ENCODE measurements around the gene PLXNA2. TPM values are rescaled to one million over a fixed set of nuclear protein-coding genes. Genes with fewer than 3 reads are reported as not detected.

PLXNA2 gene
- total RNA-seq, 1 donor from 2014 or later = 12.0 TPM

DNA sequence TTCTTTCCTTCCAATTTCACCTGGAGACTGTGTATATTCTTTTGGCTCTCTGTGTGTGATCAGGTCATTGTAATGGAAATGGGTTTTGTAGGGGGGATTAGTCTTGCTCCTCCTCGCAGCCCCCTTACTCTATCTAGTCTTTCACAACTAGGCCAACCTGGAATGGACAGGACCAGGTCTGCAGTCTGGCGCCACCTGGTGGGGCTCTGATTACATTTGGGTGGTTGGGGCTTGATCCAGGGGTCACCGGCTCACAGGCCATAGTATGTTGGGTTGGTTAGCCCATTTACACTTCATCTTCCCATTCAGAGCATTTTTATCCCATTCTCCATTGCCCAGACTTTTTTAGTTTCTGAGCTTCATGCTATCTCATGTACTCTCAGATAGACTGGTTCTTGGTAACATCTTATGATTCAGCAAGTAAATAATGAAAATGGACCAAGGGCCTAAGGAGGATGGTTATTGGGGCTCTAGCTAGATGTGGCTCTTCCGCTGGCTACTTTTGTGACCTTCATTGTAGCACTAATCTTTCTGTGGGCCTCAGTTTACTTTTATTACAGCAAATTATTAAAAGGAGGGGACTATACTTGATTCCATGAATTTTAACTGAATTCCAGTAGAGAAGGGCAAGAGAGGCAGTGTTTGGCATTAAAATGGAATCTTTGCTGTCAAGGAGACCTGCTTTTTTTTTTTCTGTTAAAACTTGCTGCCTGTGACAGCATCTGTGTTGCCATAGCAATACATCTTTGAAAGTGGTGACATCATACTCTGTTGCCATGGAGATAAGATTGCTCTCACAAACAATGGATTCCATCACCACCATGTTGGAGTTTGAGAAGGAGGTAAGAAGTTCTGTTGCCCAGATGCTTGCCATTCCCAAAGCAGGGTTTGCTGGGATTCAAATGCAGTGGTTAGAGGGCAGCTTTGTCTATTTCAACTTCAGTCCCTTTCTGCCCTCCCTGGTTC is 150.1 kb downstream of the PLXNA2 start:
- no peak for DNase-seq (ENCODE audit: low spot score)

DNA sequence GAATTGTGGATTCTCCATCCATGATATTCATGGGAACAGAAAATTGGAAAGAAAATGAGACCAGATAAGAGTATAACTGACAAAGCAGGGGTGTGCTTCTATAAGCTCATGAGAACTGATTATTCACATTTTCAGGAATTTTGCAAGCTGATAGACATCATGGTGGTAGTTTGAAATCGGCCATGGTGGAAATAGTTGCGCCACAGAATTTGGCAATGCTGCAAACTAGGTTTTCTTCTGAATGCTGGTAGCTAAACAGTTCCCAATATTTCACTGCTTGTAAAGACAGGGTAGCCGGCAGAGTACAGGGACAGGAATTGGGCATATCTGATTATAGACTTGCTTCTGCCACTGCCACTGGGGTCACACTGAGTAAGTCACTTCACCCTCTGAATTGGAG is 151.1 kb downstream of the PLXNA2 start:
- DNase-seq (ENCODE audit: low spot score) = no peak

DNA sequence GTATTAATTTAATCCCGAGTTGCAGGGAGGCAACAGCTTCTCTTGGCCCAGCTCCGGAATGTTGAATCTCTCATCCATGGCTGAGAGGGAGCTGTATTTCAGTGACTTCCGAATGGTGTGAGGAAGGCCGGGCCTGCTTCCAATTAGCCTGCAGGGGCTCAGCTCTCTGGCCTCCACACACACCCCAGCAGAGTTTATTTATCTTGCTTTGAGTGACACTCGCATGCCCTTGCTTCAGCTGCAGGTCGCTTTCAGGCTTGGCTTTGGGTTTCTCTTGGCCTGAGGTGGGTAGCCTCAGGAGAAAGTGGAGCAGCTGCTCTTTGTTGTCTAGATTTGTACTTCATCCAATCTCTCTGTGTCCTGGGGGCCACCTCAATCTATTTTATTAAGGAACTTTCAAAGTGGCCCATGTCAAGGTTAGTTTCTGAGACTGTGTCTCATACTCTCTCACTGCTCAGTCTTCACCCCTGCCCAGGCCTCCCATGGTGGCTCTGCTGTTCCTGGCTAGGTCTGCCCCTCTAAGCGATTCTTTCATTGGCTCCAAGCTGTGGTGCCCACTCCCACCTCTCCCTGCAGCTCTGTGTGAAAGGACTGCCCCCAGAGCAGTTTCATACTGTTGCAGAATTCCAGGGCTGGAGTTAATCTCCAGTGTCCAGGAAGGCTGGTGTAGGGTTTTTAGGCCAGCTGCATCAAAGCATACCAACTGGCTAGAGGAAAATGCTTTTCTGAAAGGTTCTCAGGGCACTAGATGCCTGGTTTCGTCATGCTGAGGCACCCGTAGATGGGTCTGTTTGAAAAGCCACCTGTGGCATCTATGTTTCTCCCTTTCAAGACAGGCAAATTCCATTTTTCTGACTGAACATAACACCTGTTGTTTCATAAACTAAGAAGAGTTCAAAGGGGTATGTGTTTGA is 153.5 kb downstream of the PLXNA2 start:
- peak; percentile 41 for DNase-seq (ENCODE audit: low spot score)

DNA sequence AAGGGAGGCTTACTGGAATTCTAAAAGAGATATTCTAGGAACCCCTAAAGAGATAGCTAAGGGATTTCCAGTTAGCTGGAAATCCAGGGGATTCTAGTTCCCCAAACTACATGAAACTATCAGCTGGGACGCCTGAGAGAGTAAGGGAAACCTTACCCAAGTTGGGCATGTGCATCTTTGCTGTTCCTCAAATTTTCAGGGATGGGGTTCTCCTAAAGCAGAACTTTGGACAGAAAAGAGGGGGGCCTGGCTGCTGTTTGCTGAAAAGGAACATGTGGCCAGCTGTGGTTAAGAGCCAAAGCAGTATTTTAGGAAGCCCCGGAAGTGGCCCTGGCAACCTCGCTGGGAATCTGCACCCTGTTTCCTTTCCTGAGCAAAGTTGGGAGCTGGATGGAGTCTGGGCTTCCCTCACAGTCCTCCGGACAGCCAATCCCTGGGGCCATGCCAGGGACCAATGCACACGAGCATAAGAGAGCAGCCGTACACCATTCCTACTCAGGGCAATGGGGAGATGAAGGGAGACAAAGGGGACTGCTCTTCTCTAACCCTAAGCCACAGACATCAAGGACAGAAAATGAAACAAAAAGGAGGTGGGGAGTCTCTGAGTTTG is 154.3 kb downstream of the PLXNA2 start:
- no peak for DNase-seq (ENCODE audit: low spot score)

DNA sequence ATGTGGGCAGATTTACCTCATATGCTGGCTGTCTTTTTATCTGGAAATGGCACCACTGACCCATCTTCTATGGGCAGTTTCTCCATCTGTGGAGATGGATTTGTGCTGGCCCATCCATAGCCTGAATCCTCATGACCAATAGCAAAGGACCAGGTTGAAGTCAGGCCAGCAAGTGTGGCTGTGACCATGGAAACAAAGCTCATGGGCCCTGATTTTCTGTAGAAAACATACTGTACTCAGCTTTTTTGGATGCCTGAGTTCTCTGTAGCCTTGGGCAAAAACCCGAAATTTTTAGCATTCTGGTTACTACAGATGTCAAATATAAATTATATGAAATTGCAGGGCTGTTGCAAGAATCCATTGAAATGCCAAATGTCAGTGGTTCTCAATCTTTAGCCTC is 155.0 kb downstream of the PLXNA2 start:
- DNase-seq (ENCODE audit: low spot score) = no peak

DNA sequence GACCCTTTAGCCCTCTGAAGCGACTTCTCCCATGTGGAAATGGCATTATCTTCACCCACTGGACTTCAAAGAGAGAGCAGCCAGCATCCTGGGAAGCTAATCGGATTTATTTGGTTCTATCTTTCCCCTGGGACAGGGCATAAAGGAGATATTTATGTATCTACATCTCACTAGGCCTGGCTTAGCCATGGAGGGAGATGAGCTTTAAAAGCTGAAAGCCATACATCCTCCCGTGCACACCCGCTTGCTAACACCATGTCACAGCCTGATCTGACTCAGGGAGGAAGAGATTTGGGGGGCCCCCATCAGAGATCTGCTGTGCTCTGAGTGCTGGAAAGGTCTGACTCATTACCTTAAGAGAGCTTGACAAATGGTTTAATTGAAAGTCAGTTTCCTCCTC is 155.9 kb downstream of the PLXNA2 start:
- DNase-seq (ENCODE audit: low spot score) = no peak

DNA sequence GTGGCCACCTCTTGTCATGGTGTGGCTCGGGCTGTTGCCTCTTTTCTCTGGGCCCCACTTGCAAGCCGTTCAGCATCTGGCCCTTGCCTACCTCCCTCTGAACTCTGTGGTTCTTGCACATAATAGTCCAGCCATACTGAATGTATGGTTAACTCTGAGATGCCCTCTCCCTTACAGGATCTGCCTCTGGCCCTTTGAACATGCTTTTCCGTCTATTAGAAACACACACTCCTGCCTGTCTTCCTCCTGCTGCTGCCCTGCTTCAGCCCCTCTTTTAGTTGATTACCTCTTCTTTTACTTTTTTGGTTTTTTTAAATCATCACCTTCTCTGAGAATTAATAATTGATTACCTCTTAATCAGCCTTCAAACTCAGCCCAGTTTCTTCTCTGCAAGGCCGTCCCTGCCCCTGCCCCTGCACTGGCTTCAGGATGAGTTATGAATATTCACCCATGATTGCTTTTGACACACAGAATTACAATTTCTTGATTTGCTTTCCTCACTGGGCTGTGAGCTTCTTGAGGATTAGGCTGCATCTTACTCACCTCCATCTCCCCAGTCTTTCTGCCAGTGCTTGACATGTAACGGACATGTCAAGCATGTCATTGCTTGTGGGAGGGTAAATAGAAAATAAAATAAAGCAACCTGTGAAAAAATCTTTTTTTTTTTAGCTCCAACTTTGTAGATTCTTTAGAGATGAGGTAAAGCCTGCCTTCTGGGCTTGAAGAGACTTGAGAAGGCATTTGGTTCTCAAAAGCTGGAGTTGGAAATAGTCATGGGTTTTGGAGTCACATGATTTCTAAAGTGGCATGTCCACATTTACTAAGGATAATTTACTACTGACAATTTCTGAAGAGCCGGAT is 158.3 kb downstream of the PLXNA2 start:
- DNase-seq (ENCODE audit: low spot score) = peak; percentile 74

DNA sequence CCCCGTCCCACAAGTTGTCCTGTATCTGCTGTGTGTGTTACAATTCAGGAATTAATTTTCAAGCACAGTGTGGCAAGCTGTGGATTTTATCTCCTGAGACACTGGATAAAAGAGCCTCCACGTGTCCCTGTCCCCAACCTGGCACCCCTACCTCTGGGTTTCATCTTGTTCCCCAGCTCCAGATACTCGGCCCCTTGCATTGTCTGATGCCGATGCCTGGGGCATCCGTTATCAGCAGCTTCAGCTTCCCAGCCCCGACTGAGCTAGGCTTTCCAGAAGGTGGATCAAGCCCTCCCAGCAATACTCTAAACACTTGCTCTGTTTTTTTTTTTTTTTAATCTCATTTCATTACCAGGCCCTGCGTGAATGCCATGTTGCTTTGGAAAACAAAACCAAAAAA is 159.4 kb downstream of the PLXNA2 start:
- DNase-seq (ENCODE audit: low spot score) = no peak

DNA sequence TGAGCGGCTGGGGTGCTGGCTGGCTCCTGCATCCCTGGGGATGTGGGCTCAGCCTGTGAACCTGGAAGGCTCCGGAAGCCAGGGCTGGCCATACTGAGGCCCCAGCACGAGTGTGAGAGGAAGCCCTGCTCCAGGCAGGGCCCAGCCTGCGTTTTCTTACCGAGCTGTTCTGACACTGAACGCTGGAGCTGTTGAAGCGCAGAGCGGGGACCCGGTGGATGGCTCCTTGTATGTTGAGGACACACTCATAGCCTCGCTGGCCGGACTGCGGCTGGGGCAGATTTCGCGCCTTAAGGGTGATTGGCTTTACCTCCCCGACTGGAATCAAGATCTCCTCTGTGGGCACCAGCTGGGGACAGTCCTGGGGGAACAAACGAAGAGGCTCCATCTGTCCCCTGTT is 160.0 kb downstream of the PLXNA2 start:
- no peak for DNase-seq (ENCODE audit: low spot score)

DNA sequence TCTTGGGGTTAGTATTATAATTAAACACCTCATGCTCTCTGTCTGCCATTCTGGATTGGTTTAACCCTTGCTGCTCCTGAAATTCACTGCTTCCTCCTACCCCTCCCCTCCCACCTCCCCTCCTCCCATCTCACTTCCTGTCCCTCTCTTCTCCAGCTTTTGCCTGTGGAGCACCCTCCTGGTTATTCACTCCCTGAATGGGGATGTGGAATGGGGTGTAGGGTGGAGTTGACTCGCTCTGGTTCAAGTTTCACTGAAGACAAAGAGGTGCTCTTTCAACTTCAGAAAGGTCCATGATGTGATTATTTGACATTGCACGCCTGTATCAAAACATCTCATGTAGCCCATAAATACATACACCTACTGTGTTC is 160.5 kb downstream of the PLXNA2 start:
- no peak for DNase-seq (ENCODE audit: low spot score)

DNA sequence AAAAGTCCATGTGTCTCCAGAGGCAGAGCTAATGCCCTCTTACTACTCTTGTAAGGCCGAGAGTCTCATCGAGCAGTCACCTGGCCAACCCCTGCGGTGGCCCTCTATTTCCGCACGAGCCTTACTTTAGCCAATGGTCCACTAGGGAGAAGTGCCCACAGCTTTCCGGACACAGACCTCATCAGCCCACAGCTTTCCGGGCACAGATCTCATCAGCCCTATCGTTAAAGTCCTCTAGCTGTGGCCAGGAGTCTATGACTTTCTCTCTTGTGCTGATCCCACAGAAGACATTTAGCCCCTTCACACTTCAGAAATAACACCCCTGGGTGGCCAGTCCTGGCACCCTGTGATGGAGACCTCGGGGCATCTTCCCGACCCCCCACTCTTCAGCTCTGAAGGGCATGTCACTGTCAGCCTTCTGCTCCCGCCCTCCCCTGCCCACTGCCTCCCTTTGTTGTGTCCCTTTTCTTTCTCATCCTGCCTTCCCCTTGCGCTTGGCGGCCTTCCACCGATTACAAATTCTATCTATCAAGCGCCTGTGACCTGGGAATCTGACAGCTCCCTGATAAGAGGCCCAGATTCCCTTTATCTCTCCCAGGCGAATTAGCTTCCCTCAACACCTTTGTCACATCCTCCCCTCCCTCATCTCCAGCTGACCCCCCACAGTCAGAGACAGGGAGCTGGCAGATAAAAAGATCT is 161.0 kb downstream of the PLXNA2 start:
- no peak for DNase-seq (ENCODE audit: low spot score)

DNA sequence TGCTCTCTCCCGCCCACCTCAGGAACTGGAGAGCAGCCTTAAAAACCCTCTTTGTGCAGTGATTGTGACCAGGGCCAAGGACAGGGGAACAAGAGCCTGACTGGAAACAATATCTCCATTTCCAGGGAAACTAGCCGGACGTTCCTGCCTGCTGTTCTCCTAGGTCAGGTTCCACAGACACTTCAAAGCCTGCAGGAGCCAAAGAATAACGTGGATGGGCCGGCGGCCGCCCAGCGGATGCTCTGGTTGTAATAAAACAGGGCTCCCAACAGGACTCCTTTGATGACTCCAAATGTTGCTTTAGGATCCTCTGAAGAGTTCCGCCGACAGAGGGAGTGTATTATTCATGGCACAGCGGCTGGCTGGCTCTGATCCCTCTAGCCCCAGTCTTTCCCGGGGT is 162.2 kb downstream of the PLXNA2 start:
- DNase-seq (ENCODE audit: low spot score) = peak; percentile 60

DNA sequence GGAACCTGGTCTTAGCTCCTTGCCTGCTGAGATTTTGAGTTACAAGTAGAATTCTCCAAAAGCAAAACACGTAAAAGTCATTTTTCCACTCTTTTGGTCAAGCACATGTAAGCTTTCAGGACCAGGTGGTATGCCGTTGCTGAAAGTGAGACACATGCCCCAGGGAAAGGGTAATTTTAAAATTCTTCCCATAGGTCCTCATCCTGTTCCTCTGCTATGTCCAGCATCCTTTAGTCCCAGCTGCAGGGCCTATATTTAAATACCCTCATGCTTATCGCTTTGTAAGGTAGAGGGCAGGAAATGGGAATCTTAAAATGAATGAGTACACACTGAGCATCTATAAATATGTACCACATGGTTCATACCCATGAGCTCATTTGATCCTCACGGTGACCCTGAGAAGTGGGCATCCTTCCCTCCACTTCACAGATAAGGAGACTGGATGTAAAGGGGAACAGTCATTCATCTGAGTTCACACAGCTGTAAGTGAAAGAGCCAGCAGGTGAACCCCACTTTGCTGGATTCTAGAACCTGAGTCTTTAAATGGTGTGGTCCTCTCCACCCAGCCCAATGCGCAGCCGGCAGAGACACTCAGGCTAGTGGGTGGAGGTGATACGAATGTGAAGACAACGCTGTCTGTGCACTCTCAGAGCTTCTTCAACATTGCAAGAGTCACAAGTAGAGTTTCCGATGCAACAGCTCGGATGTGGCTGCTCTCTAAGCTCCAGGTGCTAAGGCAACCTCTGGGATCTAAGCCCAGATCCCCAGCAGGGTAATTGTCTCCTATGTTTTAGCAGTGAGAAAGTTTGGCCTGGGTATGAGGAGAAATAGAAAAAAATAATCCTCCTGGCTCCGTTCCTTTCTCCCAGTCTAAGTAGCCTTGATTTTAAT is 163.5 kb downstream of the PLXNA2 start:
- DNase-seq (ENCODE audit: low spot score) = no peak

DNA sequence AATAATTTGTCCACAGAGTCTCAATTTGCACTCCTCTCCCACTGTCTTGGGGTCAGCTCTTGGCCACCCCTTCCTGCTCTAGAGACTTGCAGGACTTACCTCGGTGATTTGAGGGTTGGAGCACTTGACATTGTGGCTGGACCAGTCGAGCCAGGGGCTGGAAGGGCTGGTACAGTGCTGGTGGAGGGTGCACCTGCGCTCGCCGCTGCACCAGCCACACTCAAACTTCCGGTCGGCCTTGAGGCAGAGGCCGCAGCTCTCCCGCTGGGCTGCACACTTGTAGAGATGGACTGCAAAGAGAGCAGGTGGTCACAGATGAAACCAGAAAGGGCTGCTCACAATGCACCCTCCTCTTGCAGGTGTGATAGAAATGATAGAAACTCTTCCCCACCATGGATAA is 165.0 kb downstream of the PLXNA2 start:
- no peak for DNase-seq (ENCODE audit: low spot score)

DNA sequence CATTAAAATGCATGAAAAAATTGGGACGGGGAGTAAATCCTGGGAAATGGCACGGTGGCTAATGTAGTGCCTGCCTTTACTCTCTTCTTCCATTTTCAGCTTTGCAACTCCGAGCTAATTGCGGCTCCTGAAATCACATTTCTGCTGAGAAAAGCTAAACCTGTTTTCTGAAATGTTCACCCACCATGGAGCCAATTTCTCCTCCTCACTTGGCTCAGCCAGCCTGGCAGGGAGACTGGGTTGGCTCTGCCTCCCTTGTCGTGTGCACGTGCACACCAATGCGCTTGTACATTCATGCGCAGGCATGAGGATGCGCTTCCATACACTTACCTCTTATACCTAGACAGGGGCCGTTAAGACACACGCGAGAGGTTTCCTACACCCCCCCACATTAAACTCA is 165.4 kb downstream of the PLXNA2 start:
- DNase-seq (ENCODE audit: low spot score) = no peak

DNA sequence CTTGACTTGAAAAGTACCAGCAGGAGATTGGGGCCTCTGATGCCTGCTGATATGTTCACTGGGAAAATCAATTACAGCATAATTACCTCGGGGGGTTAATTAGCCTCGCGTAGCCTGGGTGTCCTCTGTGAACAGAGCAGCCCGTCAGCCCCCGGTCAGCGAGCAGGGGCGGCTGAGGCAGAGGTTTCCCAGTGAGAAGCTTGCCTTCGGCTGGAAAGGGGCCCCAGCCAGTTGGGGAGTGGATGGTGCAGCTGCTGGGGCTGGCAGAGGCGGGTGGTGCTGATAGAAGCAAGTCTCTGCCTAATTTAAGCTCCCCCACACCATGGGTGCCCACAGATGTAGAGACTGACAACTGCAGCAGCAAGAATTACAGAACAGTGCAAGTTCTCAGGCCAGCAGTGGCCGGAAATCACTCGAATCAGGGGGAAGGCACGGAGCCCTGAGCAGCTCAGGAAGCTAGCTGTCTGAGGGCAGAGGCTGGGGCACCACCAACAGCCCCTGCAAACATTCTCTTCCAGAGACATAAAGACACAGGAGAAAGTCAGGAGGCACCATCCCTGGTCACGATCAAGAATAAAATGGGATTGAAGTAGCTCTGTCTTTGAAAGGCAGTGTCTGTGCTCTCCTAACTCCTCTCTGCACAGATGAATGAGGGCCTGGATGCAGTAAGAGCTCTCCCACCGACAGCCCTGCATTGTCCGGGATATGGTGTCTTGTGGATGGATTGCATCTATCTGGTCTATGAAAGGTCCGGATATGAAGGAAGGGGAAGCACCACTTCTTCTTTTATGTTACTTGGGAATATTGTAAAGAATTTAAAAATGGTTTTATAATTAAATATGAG is 166.7 kb downstream of the PLXNA2 start:
- peak; percentile 21 for DNase-seq (ENCODE audit: low spot score)

DNA sequence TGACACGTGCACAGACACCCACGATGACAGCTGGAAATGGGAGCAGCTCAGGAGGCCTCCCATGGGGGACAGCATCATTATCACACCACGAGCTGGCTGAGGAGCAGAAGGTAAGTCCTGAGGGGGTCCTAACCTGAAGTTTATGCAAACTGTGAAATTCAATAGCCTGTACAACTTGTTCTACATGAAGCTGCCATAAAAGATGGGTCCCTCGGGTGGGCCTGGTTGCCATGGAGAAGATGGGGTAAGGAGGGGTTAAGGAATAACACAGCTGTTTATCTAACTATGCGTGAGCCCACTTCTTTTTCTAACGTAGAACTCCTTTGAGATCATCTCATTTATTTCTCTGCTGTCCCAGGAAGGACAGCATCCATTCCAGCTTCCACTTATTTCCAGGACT is 169.8 kb downstream of the PLXNA2 start:
- DNase-seq (ENCODE audit: low spot score) = no peak

DNA sequence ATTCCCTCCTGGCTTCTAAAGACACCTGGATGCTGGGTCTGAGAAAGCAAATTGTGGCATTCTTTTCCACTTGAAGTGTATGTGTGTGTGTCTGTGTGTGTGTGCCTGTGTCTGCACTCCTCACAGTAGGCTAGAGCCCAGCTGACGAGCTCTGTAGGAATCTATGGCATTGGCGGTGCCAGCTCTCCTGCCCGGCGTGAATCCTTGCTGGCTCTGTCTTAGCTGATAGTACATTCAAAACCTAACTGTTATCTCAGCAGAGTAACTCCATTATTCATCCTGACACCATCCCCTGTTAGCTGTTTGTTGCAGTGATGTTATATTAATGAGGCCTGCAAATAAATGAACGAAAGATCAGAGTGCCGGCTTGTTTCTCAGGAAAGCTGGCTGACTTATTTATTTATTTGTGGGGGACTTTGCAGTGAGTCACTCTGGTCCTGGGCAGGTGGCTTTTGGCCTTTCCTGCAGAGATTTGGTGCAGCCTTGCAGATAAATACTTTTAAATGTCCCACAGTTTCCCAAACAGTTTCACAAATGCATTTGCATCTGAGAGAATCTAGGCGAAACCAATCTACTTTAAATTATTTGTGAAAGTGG is 172.7 kb downstream of the PLXNA2 start:
- no peak for DNase-seq (ENCODE audit: low spot score)
